IgD-negative memory B cell (primary cell): ENCODE results near the gene ARMCX2. TPM values are rescaled to one million over a fixed set of nuclear protein-coding genes. Genes with fewer than 3 reads are reported as not detected.
A peak's percentile ranks its signal among the peaks of the same experiment; 100 is the strongest.
"Not testable (repeated sequence)": the region's sequence is repeated elsewhere in the genome, so short reads cannot be mapped to it uniquely, and the experiment has no call there.

Source experiments
- H3K27ac Mint-ChIP-seq, 3 donors: one replicate each; pipeline ENCODE4 v1.8.0; 2020 to 2022; ENCODE audit warnings: mild to moderate bottlenecking in 3 of 3, mixed read lengths in 3 of 3, moderate library complexity in 1 of 3
- H3K27me3 Mint-ChIP-seq: one replicate; pipeline ENCODE4 v1.8.0; 2021; ENCODE audit warnings: mixed read lengths
- H3K36me3 Mint-ChIP-seq: one replicate; pipeline ENCODE4 v1.8.0; 2020; ENCODE audit warnings: mild to moderate bottlenecking, mixed read lengths
- H3K4me1 Mint-ChIP-seq, 3 donors: one replicate each; pipeline ENCODE4 v1.8.0; 2020 to 2022; ENCODE audit warnings: mixed read lengths in 3 of 3, mild to moderate bottlenecking in 1 of 3
- H3K4me3 Mint-ChIP-seq, 4 donors: one replicate each; pipeline ENCODE4 v1.8.0; 2020 to 2022; ENCODE audit warnings: mild to moderate bottlenecking in 4 of 4, mixed read lengths in 4 of 4, moderate library complexity in 3 of 4
- H3K9me3 Mint-ChIP-seq, 3 donors: one replicate each; pipeline ENCODE4 v1.8.0; 2020 to 2021; ENCODE audit warnings: mixed read lengths in 3 of 3, mild to moderate bottlenecking in 1 of 3
- polyA plus RNA-seq: library from polyadenylated mRNA; unstranded; fragments of 300-500 nt; fragmentation: Illumina TruSeq; gene quantifications from one replicate; pipeline ENCODE4 v1.2.3, GENCODE V29; 2021

Gene ARMCX2
- 4.9 TPM for polyA plus RNA-seq

- Mint-ChIP-seq H3K4me1 (peaks cover 4 to 17% (median 7%) of the 10 kb centered on the region in 3 donors), H3K9me3 (no peaks in the 10 kb centered on the region), H3K36me3 (peaks cover 5% of the 10 kb centered on the region), H3K4me3 (peak within 1 kb of the TSS; percentile 83 to 93 (median 88)), H3K27ac (peak within 1 kb of the TSS in 2 of 3 donors; percentile 18 to 48), H3K27me3 (peaks cover 7% of the 10 kb centered on the region)
Measured at GRCh38 chrX:101659601-101660063, at the start of gene ARMCX2. ARMCX2 (minus strand) TSS chrX:101659850; CDS start chrX:101657588, 2,262 bp downstream.

DNA sequence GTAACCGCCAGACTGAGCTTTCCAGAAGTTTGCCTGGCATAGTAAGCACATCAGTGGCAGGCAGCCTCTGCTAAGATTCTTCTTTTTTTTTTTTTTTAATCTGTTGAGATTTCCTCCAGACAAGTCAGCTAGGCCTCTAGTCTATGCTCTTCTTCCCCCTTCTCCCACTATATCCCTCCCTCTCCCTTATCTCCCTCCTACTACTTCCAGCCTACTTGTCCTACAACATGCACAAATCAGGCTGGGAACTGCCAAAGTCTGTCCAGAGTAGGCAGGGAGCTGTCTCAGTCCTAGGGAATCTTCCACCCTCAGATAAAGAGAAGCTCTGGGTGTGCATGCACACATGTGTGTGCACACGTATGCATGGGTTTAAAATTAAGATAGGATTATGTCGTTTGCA lies 49.7 kb upstream of the ARMCX2 start:
- Mint-ChIP-seq H3K9me3 (no peaks in the 10 kb centered on the region), H3K36me3 (no peaks in the 10 kb centered on the region), H3K4me3 (no peak overlapping the region), H3K27me3 (no peaks in the 10 kb centered on the region), H3K27ac (no peak overlapping the region), H3K4me1 (no peaks in the 10 kb centered on the region)

DNA sequence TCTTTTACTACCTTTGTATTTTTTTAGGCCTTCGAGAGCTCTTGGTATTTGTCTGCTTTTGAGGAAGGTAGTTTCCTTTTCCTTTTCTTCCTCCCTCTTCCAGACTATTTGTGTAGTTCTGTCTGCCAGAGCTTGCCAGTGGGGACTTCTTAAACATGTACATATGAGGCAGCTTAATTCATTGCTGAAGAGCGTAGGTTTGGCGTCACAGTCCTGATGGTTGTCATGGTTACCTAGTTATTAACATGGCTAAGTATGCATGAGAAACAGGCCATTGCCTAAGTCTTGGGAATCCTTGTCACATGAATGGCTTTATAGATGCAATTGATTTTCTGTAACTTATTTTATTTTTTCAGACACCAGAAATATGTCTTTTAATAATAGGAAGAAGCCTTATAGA lies 48.5 kb upstream of the ARMCX2 start:
- no peaks in the 10 kb centered on the region for H3K27me3 Mint-ChIP-seq
- H3K36me3 Mint-ChIP-seq = no peaks in the 10 kb centered on the region
- H3K4me3 Mint-ChIP-seq = no peak overlapping the region
- no peak overlapping the region for H3K27ac Mint-ChIP-seq
- H3K4me1 Mint-ChIP-seq = no peaks in the 10 kb centered on the region
- H3K9me3 Mint-ChIP-seq = no peaks in the 10 kb centered on the region

- peaks cover 0 to 2% (median 0%) of the 10 kb centered on the region in 3 donors for H3K9me3 Mint-ChIP-seq
- no peak overlapping the region for H3K27ac Mint-ChIP-seq
- H3K4me1 Mint-ChIP-seq = peaks cover 0 to 4% (median 0%) of the 10 kb centered on the region in 3 donors
- no peaks in the 10 kb centered on the region for H3K27me3 Mint-ChIP-seq
- no peaks in the 10 kb centered on the region for H3K36me3 Mint-ChIP-seq
- H3K4me3 Mint-ChIP-seq = peak overlapping the region in 1 of 4 donors; percentile 72
Measured at GRCh38 chrX:101693476-101693875, 33.8 kb upstream of the ARMCX2 start.

DNA sequence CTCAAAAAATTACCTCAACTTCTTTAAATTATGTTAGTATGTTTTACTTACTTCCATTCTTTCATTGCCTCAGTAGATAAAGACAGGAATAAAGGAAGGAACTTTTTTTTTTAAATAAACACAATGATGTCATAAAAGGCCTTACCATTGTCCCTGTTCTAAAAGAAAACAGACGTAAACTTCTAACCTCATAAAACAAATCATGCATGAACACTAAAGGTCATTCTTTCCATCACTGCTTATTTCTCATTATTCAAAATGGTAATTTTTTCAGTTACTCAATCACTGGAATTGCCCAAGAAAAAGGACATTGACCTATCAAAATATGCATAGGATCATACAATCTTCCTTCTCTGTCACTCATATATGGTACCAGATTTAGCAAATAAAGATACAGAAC lies 32.2 kb upstream of the ARMCX2 start:
- peaks cover 0 to 4% (median 0%) of the 10 kb centered on the region in 3 donors for H3K4me1 Mint-ChIP-seq
- H3K4me3 Mint-ChIP-seq = no peak overlapping the region
- H3K9me3 Mint-ChIP-seq = no peaks in the 10 kb centered on the region
- H3K27me3 Mint-ChIP-seq = no peaks in the 10 kb centered on the region
- H3K27ac Mint-ChIP-seq = no peak overlapping the region
- no peaks in the 10 kb centered on the region for H3K36me3 Mint-ChIP-seq

DNA sequence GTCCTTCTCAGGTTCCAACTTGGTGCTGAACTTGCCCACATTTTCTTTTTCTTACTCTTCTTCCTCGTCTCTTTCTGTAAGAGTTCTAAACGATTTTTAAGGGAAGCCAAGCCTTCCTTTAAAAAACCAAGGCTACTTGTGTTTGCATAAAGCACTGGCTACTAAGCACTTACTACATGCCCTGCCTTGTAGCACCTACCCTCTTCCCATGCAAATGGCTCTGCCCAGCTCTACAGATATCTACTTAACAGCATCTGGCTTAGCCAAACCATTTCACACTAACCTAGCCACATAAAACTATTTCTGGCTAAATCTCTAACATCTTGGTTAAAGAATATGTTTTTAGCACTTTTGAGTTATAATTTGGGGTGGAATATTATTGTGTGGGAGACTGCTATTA lies 26.9 kb upstream of the ARMCX2 start:
- Mint-ChIP-seq H3K36me3 (no peaks in the 10 kb centered on the region), H3K27me3 (peaks cover 6% of the 10 kb centered on the region), H3K9me3 (no peaks in the 10 kb centered on the region), H3K4me3 (no peak overlapping the region), H3K27ac (no peak overlapping the region), H3K4me1 (no peaks in the 10 kb centered on the region)

DNA sequence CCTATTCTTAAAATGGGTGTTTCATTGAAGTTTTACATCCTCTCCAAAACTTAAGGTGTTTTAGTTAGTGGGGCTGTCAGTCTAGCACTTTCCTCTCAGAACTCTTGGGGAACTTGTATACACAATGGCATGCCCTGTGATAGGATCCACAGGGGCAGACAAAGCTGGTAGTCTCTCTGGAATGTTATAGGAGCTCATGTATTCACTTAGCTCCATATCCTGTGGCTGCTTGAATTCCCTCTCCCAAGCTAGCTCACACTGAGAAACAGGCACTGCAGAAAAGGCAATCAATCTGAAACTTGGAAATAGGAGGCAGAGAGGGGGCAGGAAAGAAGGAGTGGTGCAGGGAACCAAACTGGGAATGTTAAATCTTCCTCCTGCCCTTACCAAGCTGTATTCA lies 26.3 kb upstream of the ARMCX2 start:
- H3K4me1 Mint-ChIP-seq = no peaks in the 10 kb centered on the region

DNA sequence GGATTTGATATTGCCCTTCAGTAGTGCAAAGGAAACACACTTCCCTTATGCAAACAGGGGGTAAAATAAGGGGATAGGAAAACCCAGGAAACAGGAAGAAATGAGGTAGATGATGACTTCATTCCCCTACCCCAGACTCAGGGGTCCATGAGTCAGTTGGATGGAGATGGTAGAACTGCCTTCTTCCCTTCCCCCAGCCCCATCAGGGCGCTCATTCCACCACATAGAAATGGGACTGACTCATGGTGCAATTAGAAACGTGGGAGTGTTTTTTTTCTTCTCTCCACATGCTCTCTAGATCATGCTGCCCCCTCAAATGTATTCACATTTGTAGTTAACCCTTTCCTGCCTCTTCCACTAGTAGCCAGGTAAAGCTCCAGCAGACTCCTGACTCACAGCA lies 23.1 kb upstream of the ARMCX2 start:
- H3K4me1 Mint-ChIP-seq = no peaks in the 10 kb centered on the region
- no peaks in the 10 kb centered on the region for H3K36me3 Mint-ChIP-seq
- peaks cover 6% of the 10 kb centered on the region for H3K27me3 Mint-ChIP-seq
- H3K9me3 Mint-ChIP-seq = no peaks in the 10 kb centered on the region
- H3K4me3 Mint-ChIP-seq = no peak overlapping the region
- no peak overlapping the region for H3K27ac Mint-ChIP-seq

More for the DNA sequence above, 26.3 kb upstream of the ARMCX2 start:
- no peak overlapping the region for H3K27ac Mint-ChIP-seq
- no peaks in the 10 kb centered on the region for H3K36me3 Mint-ChIP-seq
- H3K4me3 Mint-ChIP-seq = no peak overlapping the region
- H3K27me3 Mint-ChIP-seq = peaks cover 6% of the 10 kb centered on the region
- H3K9me3 Mint-ChIP-seq = no peaks in the 10 kb centered on the region

- Mint-ChIP-seq H3K27me3 (no peaks in the 10 kb centered on the region), H3K27ac (no peak overlapping the region), H3K4me3 (no peak overlapping the region), H3K36me3 (no peaks in the 10 kb centered on the region), H3K4me1 (no peaks in the 10 kb centered on the region), H3K9me3 (no peaks in the 10 kb centered on the region)
Measured at GRCh38 chrX:101677028-101677427, 17.4 kb upstream of the ARMCX2 start.

- no peaks in the 10 kb centered on the region for H3K9me3 Mint-ChIP-seq
- H3K27ac Mint-ChIP-seq = no peak overlapping the region
- H3K27me3 Mint-ChIP-seq = no peaks in the 10 kb centered on the region
- no peak overlapping the region for H3K4me3 Mint-ChIP-seq
- no peaks in the 10 kb centered on the region for H3K4me1 Mint-ChIP-seq
- H3K36me3 Mint-ChIP-seq = no peaks in the 10 kb centered on the region
Measured at GRCh38 chrX:101676571-101676970, 16.9 kb upstream of the ARMCX2 start.

DNA sequence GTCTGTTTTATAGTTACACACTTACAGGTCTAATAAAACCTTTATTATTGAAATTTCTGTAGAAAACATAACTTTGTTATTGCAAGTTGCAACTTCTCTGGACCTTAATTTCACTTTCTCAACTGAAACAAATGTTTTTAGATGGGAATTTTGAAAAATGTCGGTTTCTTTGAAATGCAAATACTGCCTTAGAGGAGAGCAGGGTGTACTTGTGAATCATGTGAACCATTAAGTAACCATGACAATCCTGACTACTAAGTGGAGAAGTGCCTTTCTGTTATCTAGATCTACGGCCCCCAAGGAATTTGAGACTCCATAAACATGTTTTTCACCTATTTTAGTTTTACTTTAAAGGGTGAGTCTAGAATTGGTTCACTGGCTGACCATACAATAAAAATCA lies 8.5 kb upstream of the ARMCX2 start:
- H3K36me3 Mint-ChIP-seq = no peaks in the 10 kb centered on the region
- peaks cover 10% of the 10 kb centered on the region for H3K27me3 Mint-ChIP-seq
- no peak overlapping the region for H3K4me3 Mint-ChIP-seq
- no peak overlapping the region for H3K27ac Mint-ChIP-seq
- no peaks in the 10 kb centered on the region for H3K9me3 Mint-ChIP-seq
- peaks cover 0 to 3% (median 0%) of the 10 kb centered on the region in 3 donors for H3K4me1 Mint-ChIP-seq

GRCh38 chrX:101658661-101659491 lies 774 bp downstream of the ARMCX2 start:
- Mint-ChIP-seq H3K36me3 (peaks cover 5% of the 10 kb centered on the region), H3K27ac (peak overlapping the region in 2 of 3 donors; percentile 18 to 48), H3K27me3 (peaks cover 3% of the 10 kb centered on the region), H3K4me3 (peak overlapping the region; percentile 83 to 93 (median 88)), H3K4me1 (peaks cover 4 to 17% (median 9%) of the 10 kb centered on the region in 3 donors), H3K9me3 (no peaks in the 10 kb centered on the region)

DNA sequence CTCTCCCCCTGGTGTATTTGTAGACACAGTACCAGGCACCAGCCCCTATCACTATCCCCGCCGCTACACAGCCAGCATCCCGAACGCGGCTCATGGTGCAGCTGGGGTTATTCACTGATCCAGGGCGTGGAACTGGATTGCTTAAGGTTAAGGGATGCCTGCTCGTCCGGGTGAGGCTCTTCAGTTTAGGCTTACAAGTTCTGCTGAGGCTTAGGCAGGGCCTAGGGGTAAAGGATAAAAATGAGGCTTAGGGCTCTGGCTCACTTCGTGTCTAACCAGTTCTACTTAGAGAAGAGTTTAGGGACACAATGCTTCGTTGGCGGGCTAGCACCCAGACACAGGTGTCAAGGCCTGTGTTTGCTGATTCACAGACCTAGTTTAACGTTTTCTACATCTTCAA lies 2.2 kb downstream of the ARMCX2 start:
- H3K9me3 Mint-ChIP-seq = no peaks in the 10 kb centered on the region
- peaks cover 5% of the 10 kb centered on the region for H3K36me3 Mint-ChIP-seq
- no peak overlapping the region for H3K27ac Mint-ChIP-seq
- no peaks in the 10 kb centered on the region for H3K27me3 Mint-ChIP-seq
- H3K4me1 Mint-ChIP-seq = peaks cover 2 to 17% (median 9%) of the 10 kb centered on the region in 3 donors
- no peak overlapping the region for H3K4me3 Mint-ChIP-seq

GRCh38 chrX:101656817-101657216 lies 2.8 kb downstream of the ARMCX2 start:
- H3K4me1 Mint-ChIP-seq = peaks cover 2 to 17% (median 10%) of the 10 kb centered on the region in 3 donors
- H3K9me3 Mint-ChIP-seq = no peaks in the 10 kb centered on the region
- H3K27me3 Mint-ChIP-seq = no peaks in the 10 kb centered on the region
- H3K27ac Mint-ChIP-seq = no peak overlapping the region
- H3K4me3 Mint-ChIP-seq = peak overlapping the region in 1 of 4 donors; percentile 44
- peaks cover 1% of the 10 kb centered on the region for H3K36me3 Mint-ChIP-seq

DNA sequence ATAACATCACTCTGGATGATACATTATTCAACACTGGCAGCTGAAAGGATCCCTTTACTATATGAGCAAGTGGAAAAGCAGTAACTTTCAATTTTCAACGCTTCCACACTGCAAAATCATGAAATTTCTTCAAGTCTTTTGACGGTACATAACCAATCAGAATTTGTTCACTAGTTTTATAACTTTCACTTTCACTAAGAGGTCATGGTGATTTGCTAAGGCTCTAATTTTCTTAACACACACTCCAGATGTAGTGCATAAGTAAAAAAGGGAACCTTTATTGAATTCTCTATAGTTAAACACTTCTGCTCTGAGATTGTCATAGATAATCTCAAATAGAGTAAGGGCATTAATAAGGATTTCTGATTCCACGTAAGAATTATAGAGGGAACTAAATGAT lies 4.1 kb downstream of the ARMCX2 start:
- H3K27ac Mint-ChIP-seq = no peak overlapping the region
- no peaks in the 10 kb centered on the region for H3K27me3 Mint-ChIP-seq
- H3K4me3 Mint-ChIP-seq = peak overlapping the region in 1 of 4 donors; percentile 77
- H3K4me1 Mint-ChIP-seq = peaks cover 2 to 17% (median 12%) of the 10 kb centered on the region in 3 donors
- no peaks in the 10 kb centered on the region for H3K9me3 Mint-ChIP-seq
- H3K36me3 Mint-ChIP-seq = peaks cover 1% of the 10 kb centered on the region

GRCh38 chrX:101647716-101648115 lies 11.9 kb downstream of the ARMCX2 start:
- H3K4me3 Mint-ChIP-seq, H3K27ac Mint-ChIP-seq, H3K9me3 Mint-ChIP-seq, H3K4me1 Mint-ChIP-seq, H3K36me3 Mint-ChIP-seq, H3K27me3 Mint-ChIP-seq: not testable (repeated sequence)
